A673 (cell line): ENCODE data around the gene CEP63. TPM values are rescaled to one million over a fixed set of nuclear protein-coding genes. Genes with fewer than 3 reads are reported as not detected.

Experiments
- BruUV-seq: library from RNA; stranded (reverse); fragments of 400-500 nt; replicated peaks from 2 replicates; lab custom pipeline; 2021; lab: Mats Ljungman, UMichigan
- CTCF ChIA-PET: fragments of 300-600 bp; sonication (Branson Sonifier 250); formaldehyde crosslinking; loops from one replicate; lab custom pipeline; 2022; ENCODE audit warnings: antibody characterized with exemption; lab: Charles Lee
- POLR2A ChIA-PET: fragments of 300-600 bp; sonication (Branson Sonifier 250); formaldehyde crosslinking; loops from one replicate; lab custom pipeline; 2022; ENCODE audit warnings: antibody characterized with exemption; ENCODE audit not compliant: low non-redundant PET; lab: Charles Lee
- DNase-seq: peaks from one replicate; pipeline ENCODE4 v3.0.0-alpha.2; 2015; ENCODE audit warnings: low spot score
- H3K27ac ChIP-seq: fragments of 200-600 bp; sonication (generic); 2 replicates; pipeline ENCODE4 v1.5.1; 2016; ENCODE audit warnings: mixed run types, low read depth, mild to moderate bottlenecking, mixed read lengths, antibody characterized with exemption, low read length; ENCODE audit not compliant: poor library complexity, severe bottlenecking
- H3K27me3 ChIP-seq: fragments of 200-600 bp; sonication (generic); replicated peaks from 2 replicates; pipeline ENCODE4 v1.6.1; 2017; ENCODE audit warnings: mixed run types, low read depth, mild to moderate bottlenecking, mixed read lengths, antibody characterized with exemption, low read length; ENCODE audit not compliant: insufficient read depth, poor library complexity
- H3K36me3 ChIP-seq: fragments of 200-600 bp; sonication (generic); 2 replicates; pipeline ENCODE4 v1.6.1; 2016; ENCODE audit warnings: mixed run types, mild to moderate bottlenecking, mixed read lengths, antibody characterized with exemption, low read length; ENCODE audit not compliant: insufficient read depth, poor library complexity, severe bottlenecking
- H3K4me1 ChIP-seq: fragments of 200-600 bp; sonication (generic); 2 replicates; pipeline ENCODE4 v1.6.1; 2017; ENCODE audit warnings: mixed run types, mild to moderate bottlenecking, mixed read lengths, antibody characterized with exemption, low read length; ENCODE audit not compliant: insufficient read depth, poor library complexity, severe bottlenecking
- H3K4me3 ChIP-seq: fragments of 200-600 bp; sonication (generic); 2 replicates; pipeline ENCODE4 v1.5.1; 2016; ENCODE audit warnings: low read depth, mixed run types, mild to moderate bottlenecking, mixed read lengths, low read length; ENCODE audit not compliant: poor library complexity, severe bottlenecking
- H3K9me3 ChIP-seq: fragments of 200-600 bp; sonication (generic); 2 replicates; pipeline ENCODE4 v1.6.1; 2016; ENCODE audit warnings: mixed run types, low read depth, mild to moderate bottlenecking, mixed read lengths, antibody characterized with exemption, low read length; ENCODE audit not compliant: poor library complexity, severe bottlenecking
- CTCF ChIP-seq: fragments of 300-800, 200-600 bp; sonication (generic); conservative IDR thresholded peaks from 2 replicates; pipeline ENCODE4 v1.5.1; 2017; ENCODE audit warnings: low read depth, mild to moderate bottlenecking, antibody characterized with exemption, low read length, moderate library complexity, mixed read lengths
- EZH2 ChIP-seq: fragments of 200-600 bp; sonication (generic); IDR thresholded peaks from 2 replicates; pipeline ENCODE4 v1.6.1; 2017; ENCODE audit warnings: borderline replicate concordance, low read depth, mild to moderate bottlenecking, mixed read lengths, antibody characterized with exemption, low read length; ENCODE audit not compliant: poor library complexity, severe bottlenecking
- intact Hi-C: fragments of 100-400 bp; cut with micrococcal nuclease; formaldehyde crosslinking; loops from one replicate; pipeline ENCODE4 v1.10.0; 2022; ENCODE audit not compliant: unreplicated experiment
- total RNA-seq: library from RNA; stranded (reverse); gene quantifications from 2 replicates; pipeline ENCODE4 v1.2.3, GENCODE V29; 2021

The CEP63 gene
- total RNA-seq, 1 experiment from 2014 or later: 29.2 TPM

GRCh38 chr3:134464064-134464688, 21.7 kb upstream of the CEP63 start:
- ChIA-PET POLR2A (interaction anchor here (0.6 kb wide), 1 partner anchor 101 kb away, joined by 18 read pairs; no protein-coding TSS in a partner anchor), CTCF (no interaction called here)
- H3K9me3 ChIP-seq: no peaks in the 10 kb centered on the region
- H3K36me3 ChIP-seq: no peaks in the 10 kb centered on the region
- no peaks in the 10 kb centered on the region for H3K4me1 ChIP-seq
- peak; percentile 26 for DNase-seq
- TF ChIP-seq CTCF (no peak), EZH2 (no peak)
- no peak overlapping the region for H3K4me3 ChIP-seq
- H3K27me3 ChIP-seq: no peaks in the 10 kb centered on the region
- BruUV-seq: no TSS peak
- no peak overlapping the region for H3K27ac ChIP-seq
- intact Hi-C loops: no loop called here

DNA sequence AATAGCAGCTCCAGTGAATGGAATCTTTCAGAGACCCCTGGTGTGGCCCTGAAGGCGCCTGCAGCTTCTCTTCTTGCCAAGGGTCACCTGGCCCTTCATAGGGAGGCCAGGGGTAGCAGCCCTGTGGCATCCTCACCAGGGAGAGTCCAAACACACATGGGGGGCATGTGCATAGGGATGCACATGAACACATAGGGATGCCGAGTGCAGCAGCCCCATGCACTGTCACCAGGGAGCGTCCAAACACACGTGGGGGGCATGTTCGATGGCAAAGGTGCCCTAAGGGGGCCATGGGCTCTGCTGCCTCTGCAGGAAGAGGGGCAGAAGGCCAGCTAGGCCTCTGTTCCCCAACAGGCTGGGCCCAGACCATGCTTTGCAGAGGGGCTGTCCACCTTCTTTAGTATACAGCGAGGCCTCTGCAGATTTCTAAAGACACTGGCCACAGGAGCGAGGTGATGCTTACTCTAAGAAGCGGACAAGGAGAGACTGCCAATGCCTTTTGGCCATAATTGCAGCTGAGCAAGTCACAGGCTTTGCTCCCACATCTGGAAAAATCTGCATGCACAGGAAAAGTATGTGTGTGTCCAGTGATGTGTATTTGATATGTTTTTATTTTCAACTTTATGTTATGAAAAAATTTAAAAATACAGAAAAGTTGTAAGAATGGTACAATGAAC, 21.0 kb upstream of the CEP63 start:
- CTCF ChIA-PET: no interaction called here
- H3K36me3 ChIP-seq: no peaks in the 10 kb centered on the region
- no peak overlapping the region for H3K27ac ChIP-seq
- no TSS peak for BruUV-seq
- intact Hi-C loops: no loop called here
- POLR2A ChIA-PET: interaction anchor here (0.6 kb wide), 1 partner anchor 101 kb away, joined by 18 read pairs; no protein-coding TSS in a partner anchor
- no peak for DNase-seq
- H3K4me1 ChIP-seq: no peaks in the 10 kb centered on the region
- TF ChIP-seq CTCF (no peak), EZH2 (no peak)
- no peak overlapping the region for H3K4me3 ChIP-seq
- H3K9me3 ChIP-seq: no peaks in the 10 kb centered on the region
- H3K27me3 ChIP-seq: no peaks in the 10 kb centered on the region

GRCh38 chr3:134466331-134466730, 19.5 kb upstream of the CEP63 start:
- Histone ChIP-seq H3K36me3 (no peaks in the 10 kb centered on the region), H3K9me3 (no peaks in the 10 kb centered on the region), H3K4me3 (no peak overlapping the region), H3K4me1 (no peaks in the 10 kb centered on the region), H3K27ac (no peak overlapping the region), H3K27me3 (no peaks in the 10 kb centered on the region)
- POLR2A ChIA-PET: no interaction called here
- no TSS peak for BruUV-seq
- intact Hi-C loops: no loop called here
- TF ChIP-seq CTCF (no peak), EZH2 (no peak)
- no peak for DNase-seq
- CTCF ChIA-PET: no interaction called here
